ENCODE measurements around the gene GOT1. TPM values are rescaled to one million over a fixed set of nuclear protein-coding genes. Genes with fewer than 3 reads are reported as not detected.

GOT1 gene
- total RNA-seq (100 to 1,000 TPM in 1 of 2 donors, 10 to 100 TPM in 1; 73.5 to 137 TPM), polyA plus RNA-seq (100 to 1,000 TPM; 109 to 271 TPM)

DNA sequence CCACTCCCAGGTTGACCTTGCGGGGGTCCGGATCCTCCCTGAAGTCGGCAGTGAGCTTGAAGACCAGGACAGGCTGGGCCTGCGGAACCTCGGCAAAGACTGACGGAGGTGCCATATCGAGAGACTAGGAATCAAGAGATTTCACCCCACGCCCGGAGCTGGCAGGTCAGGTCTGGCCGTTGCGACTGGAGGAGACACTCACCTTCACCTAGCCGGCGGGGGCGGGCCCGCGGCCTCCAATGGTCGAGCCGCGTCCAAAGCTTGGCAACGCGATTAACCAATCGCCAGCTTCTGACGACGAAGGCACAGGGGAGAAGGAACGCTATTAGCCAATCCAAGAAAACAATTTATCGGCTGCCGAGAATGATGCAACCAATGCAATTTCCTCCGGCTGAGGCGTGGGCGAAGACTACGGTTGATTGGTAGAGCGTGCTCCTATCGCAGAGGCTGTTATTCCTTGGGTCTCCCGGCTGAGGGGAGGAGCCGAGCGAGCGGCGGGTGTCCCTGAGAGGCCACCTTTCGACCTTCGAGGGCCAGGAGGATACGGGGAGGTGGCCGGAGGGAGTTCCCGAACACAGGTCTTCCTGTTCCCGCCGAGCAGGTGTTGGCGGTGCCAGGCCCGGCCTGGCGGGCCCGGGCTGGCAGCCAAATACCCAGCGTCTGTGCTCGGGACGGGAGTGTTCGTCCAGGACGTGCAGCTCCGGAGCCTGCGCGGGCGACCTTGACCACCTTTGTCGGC is at the start of gene GOT1:
Gene GOT1 (minus strand): TSS at position 174 of the 739 bp plus-strand sequence. CDS start 59 bp downstream, at position 115.
- WGBS = under 1% methylated on average over 59 of the region's 59 CpGs
- Histone ChIP-seq H3K27me3 (ENCODE audit: control insufficient read depth in 4 of 4, insufficient read depth in 4 of 4, low read length in 3 of 4) (no peaks in the 10 kb centered on the region), H3K27ac (ENCODE audit: low read depth in 1 of 2, low read length in 2 of 2) (peak within 1 kb of the TSS; percentile 94 to 96), H3K36me3 (ENCODE audit: control insufficient read depth in 4 of 4, insufficient read depth in 3 of 4, low read depth in 1 of 4, low read length in 3 of 4) (peaks cover 0 to 5% (median 2%) of the 10 kb centered on the region in 4 donors), H3K9ac (ENCODE audit: low read depth in 1 of 2, low read length in 2 of 2) (peak within 1 kb of the TSS; percentile 86 to 98), H3K9me3 (ENCODE audit: control insufficient read depth in 4 of 4, low read length in 3 of 4) (no peaks in the 10 kb centered on the region), H3K4me1 (ENCODE audit: control insufficient read depth in 4 of 4, insufficient read depth in 4 of 4, low read length in 3 of 4) (peaks cover 2 to 41% (median 36%) of the 10 kb centered on the region in 4 donors), H3K4me3 (ENCODE audit: low read depth in 1 of 3, low read length in 3 of 3) (peak within 1 kb of the TSS; percentile 67 to 96 (median 78))
- peak; percentile 91 for DNase-seq (ENCODE audit: low spot score)
- TF ChIP-seq TAF1 (conservative IDR thresholded peaks at IDR 0.05) = peak; percentile 98
- TF ChIP-seq, protein P1, sequence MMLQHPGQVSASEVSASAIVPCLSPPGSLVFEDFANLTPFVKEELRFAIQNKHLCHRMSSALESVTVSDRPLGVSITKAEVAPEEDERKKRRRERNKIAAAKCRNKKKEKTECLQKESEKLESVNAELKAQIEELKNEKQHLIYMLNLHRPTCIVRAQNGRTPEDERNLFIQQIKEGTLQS (IDR thresholded peaks at IDR 0.05) = peak; percentile 98
- no peak for TF ChIP-seq FOXA2 (IDR thresholded peaks at IDR 0.05)
- peak; percentile 59 to 72 for TF ChIP-seq HNF4A (conservative IDR thresholded peaks at IDR 0.05)
- TF ChIP-seq, protein P2, sequence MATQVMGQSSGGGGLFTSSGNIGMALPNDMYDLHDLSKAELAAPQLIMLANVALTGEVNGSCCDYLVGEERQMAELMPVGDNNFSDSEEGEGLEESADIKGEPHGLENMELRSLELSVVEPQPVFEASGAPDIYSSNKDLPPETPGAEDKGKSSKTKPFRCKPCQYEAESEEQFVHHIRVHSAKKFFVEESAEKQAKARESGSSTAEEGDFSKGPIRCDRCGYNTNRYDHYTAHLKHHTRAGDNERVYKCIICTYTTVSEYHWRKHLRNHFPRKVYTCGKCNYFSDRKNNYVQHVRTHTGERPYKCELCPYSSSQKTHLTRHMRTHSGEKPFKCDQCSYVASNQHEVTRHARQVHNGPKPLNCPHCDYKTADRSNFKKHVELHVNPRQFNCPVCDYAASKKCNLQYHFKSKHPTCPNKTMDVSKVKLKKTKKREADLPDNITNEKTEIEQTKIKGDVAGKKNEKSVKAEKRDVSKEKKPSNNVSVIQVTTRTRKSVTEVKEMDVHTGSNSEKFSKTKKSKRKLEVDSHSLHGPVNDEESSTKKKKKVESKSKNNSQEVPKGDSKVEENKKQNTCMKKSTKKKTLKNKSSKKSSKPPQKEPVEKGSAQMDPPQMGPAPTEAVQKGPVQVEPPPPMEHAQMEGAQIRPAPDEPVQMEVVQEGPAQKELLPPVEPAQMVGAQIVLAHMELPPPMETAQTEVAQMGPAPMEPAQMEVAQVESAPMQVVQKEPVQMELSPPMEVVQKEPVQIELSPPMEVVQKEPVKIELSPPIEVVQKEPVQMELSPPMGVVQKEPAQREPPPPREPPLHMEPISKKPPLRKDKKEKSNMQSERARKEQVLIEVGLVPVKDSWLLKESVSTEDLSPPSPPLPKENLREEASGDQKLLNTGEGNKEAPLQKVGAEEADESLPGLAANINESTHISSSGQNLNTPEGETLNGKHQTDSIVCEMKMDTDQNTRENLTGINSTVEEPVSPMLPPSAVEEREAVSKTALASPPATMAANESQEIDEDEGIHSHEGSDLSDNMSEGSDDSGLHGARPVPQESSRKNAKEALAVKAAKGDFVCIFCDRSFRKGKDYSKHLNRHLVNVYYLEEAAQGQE (IDR thresholded peaks at IDR 0.05) = peak; percentile 92
- TF ChIP-seq GABPA (IDR thresholded peaks at IDR 0.05 in 1 of 2, conservative IDR thresholded peaks at IDR 0.05 in 1 of 2) = peak in 1 of 2 donors; percentile 77
- TF ChIP-seq HNF4G (IDR thresholded peaks at IDR 0.05) = peak; percentile 21
- peak; percentile 74 to 75 for TF ChIP-seq JUND (IDR thresholded peaks at IDR 0.05)
- TF ChIP-seq SP1 (IDR thresholded peaks at IDR 0.05) = peak; percentile 99
- TF ChIP-seq NR2F2 (IDR thresholded peaks at IDR 0.05) = peak; percentile 98
- TF ChIP-seq, protein P3, sequence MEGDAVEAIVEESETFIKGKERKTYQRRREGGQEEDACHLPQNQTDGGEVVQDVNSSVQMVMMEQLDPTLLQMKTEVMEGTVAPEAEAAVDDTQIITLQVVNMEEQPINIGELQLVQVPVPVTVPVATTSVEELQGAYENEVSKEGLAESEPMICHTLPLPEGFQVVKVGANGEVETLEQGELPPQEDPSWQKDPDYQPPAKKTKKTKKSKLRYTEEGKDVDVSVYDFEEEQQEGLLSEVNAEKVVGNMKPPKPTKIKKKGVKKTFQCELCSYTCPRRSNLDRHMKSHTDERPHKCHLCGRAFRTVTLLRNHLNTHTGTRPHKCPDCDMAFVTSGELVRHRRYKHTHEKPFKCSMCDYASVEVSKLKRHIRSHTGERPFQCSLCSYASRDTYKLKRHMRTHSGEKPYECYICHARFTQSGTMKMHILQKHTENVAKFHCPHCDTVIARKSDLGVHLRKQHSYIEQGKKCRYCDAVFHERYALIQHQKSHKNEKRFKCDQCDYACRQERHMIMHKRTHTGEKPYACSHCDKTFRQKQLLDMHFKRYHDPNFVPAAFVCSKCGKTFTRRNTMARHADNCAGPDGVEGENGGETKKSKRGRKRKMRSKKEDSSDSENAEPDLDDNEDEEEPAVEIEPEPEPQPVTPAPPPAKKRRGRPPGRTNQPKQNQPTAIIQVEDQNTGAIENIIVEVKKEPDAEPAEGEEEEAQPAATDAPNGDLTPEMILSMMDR (IDR thresholded peaks at IDR 0.05; ENCODE audit: low read depth, low read length, missing input control) = no peak
- TF ChIP-seq EGR1 (IDR thresholded peaks at IDR 0.05; ENCODE audit: low read depth in 2 of 2) = peak; percentile 100
- peak; percentile 47 for TF ChIP-seq FOXA1 (IDR thresholded peaks at IDR 0.05)
- TF ChIP-seq, protein P4, sequence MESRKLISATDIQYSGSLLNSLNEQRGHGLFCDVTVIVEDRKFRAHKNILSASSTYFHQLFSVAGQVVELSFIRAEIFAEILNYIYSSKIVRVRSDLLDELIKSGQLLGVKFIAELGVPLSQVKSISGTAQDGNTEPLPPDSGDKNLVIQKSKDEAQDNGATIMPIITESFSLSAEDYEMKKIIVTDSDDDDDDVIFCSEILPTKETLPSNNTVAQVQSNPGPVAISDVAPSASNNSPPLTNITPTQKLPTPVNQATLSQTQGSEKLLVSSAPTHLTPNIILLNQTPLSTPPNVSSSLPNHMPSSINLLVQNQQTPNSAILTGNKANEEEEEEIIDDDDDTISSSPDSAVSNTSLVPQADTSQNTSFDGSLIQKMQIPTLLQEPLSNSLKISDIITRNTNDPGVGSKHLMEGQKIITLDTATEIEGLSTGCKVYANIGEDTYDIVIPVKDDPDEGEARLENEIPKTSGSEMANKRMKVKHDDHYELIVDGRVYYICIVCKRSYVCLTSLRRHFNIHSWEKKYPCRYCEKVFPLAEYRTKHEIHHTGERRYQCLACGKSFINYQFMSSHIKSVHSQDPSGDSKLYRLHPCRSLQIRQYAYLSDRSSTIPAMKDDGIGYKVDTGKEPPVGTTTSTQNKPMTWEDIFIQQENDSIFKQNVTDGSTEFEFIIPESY (IDR thresholded peaks at IDR 0.05) = peak; percentile 84
- TF ChIP-seq YY1 (IDR thresholded peaks at IDR 0.05) = peak; percentile 73
- no peak for TF ChIP-seq RAD21 (IDR thresholded peaks at IDR 0.05)
- TF ChIP-seq RXRA (IDR thresholded peaks at IDR 0.05) = peak in 1 of 2 donors; percentile 88
- TF ChIP-seq, protein P5, sequence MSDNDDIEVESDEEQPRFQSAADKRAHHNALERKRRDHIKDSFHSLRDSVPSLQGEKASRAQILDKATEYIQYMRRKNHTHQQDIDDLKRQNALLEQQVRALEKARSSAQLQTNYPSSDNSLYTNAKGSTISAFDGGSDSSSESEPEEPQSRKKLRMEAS (IDR thresholded peaks at IDR 0.05) = peak; percentile 71

Measured in liver (tissue), 9 donors.